Smooth muscle cell (in vitro differentiated cells): ENCODE measurements around the gene ZNF679. TPM values are rescaled to one million over a fixed set of nuclear protein-coding genes. Genes with fewer than 3 reads are reported as not detected.
"Not testable (repeated sequence)": the region's sequence is repeated elsewhere in the genome, so short reads cannot be mapped to it uniquely, and the experiment has no call there.

Experiments
- DNase-seq: peaks from one replicate; lab custom pipeline; 2025; ENCODE audit not compliant: unreplicated experiment; lab: John Stamatoyannopoulos, UW
- H2AFZ ChIP-seq: fragments of 200-600 bp; sonication (generic); 2 replicates; pipeline ENCODE4 v1.6.0; 2016; ENCODE audit warnings: antibody characterized with exemption, low read depth, mild to moderate bottlenecking
- H3F3A ChIP-seq: fragments of 200-600 bp; sonication (generic); 2 replicates; pipeline ENCODE4 v1.6.0; 2017; ENCODE audit warnings: antibody characterized with exemption, low read depth
- H3K27ac ChIP-seq: fragments of 200-600 bp; sonication (generic); 2 replicates; pipeline ENCODE4 v1.5.1; 2016; ENCODE audit warnings: low read depth, mild to moderate bottlenecking
- H3K27me3 ChIP-seq: fragments of 200-600 bp; sonication (generic); 2 replicates; pipeline ENCODE4 v1.6.1; 2016; ENCODE audit warnings: low read depth, mild to moderate bottlenecking
- H3K36me3 ChIP-seq: fragments of 200-600 bp; sonication (generic); 2 replicates; pipeline ENCODE4 v1.5.1; 2016; ENCODE audit warnings: low read depth
- H3K4me1 ChIP-seq: fragments of 200-600 bp; sonication (generic); 2 replicates; pipeline ENCODE4 v1.5.1; 2016; ENCODE audit warnings: low read depth
- H3K4me2 ChIP-seq: fragments of 200-600 bp; sonication (generic); 2 replicates; pipeline ENCODE4 v1.6.0; 2016; ENCODE audit warnings: mild to moderate bottlenecking
- H3K4me3 ChIP-seq: fragments of 200-600 bp; sonication (generic); 2 replicates; pipeline ENCODE4 v1.5.1; 2016; ENCODE audit warnings: mild to moderate bottlenecking
- H3K79me2 ChIP-seq: fragments of 200-600 bp; sonication (generic); 2 replicates; pipeline ENCODE4 v1.6.0; 2016; ENCODE audit warnings: low read depth, mild to moderate bottlenecking
- H3K9ac ChIP-seq: fragments of 200-600 bp; sonication (generic); 2 replicates; pipeline ENCODE4 v1.6.0; 2016; ENCODE audit warnings: low read depth
- H3K9me3 ChIP-seq: fragments of 200-600 bp; sonication (generic); replicated peaks from 2 replicates; pipeline ENCODE4 v1.5.1; 2016; ENCODE audit warnings: low read depth
- H4K20me1 ChIP-seq: fragments of 200-600 bp; sonication (generic); 2 replicates; pipeline ENCODE4 v1.6.0; 2016; ENCODE audit warnings: low read depth
- WGBS: methylation state at CpG from one replicate; pipeline ENCODE4 v1.1.7; 2016; ENCODE audit warnings: low lambda C conversion rate; 5-methylcytosine and 5-hydroxymethylcytosine counted together
- polyA plus RNA-seq: library from polyadenylated mRNA; unstranded; fragments of >200 nt; fragmentation: Nextera tagmentation; extraction: Ambion mirVana; gene quantifications from 2 replicates; pipeline ENCODE4 v1.2.1, GENCODE V29; 2016
- total RNA-seq: library from RNA; depleted of rRNA; stranded (reverse); fragments of >200 nt; gene quantifications from 2 replicates; pipeline ENCODE4 v1.2.3, GENCODE V29; 2014
- TF ChIP-seq, protein P1 (sequence below): fragments of 200-600 bp; sonication (generic); IDR thresholded peaks from 2 replicates; pipeline ENCODE4 v1.5.1; 2017; ENCODE audit warnings: borderline replicate concordance, mild to moderate bottlenecking, antibody characterized with exemption; ENCODE audit not compliant: insufficient read depth, poor library complexity, severe bottlenecking

ZNF679 gene
- total and polyA plus RNA-seq, 2 experiments from 2014 or later = not detected

GRCh38 chr7:64192148-64192704 is 36.0 kb upstream of the ZNF679 start:
- Histone ChIP-seq H3K79me2 (no peaks in the 10 kb centered on the region), H2AFZ (no peak overlapping the region), H3F3A (no peaks in the 10 kb centered on the region), H3K27ac (no peak overlapping the region), H3K4me2 (no peak overlapping the region), H3K4me3 (no peak overlapping the region), H3K9me3 (peaks cover 7% of the 10 kb centered on the region), H4K20me1 (no peaks in the 10 kb centered on the region), H3K27me3 (no peaks in the 10 kb centered on the region), H3K9ac (no peak overlapping the region), H3K36me3 (no peaks in the 10 kb centered on the region), H3K4me1 (no peaks in the 10 kb centered on the region)
- TF ChIP-seq, protein P1, sequence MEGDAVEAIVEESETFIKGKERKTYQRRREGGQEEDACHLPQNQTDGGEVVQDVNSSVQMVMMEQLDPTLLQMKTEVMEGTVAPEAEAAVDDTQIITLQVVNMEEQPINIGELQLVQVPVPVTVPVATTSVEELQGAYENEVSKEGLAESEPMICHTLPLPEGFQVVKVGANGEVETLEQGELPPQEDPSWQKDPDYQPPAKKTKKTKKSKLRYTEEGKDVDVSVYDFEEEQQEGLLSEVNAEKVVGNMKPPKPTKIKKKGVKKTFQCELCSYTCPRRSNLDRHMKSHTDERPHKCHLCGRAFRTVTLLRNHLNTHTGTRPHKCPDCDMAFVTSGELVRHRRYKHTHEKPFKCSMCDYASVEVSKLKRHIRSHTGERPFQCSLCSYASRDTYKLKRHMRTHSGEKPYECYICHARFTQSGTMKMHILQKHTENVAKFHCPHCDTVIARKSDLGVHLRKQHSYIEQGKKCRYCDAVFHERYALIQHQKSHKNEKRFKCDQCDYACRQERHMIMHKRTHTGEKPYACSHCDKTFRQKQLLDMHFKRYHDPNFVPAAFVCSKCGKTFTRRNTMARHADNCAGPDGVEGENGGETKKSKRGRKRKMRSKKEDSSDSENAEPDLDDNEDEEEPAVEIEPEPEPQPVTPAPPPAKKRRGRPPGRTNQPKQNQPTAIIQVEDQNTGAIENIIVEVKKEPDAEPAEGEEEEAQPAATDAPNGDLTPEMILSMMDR = no peak
- no peak for DNase-seq
- 93% methylated on average over 24 of the region's 24 CpGs for WGBS

DNA sequence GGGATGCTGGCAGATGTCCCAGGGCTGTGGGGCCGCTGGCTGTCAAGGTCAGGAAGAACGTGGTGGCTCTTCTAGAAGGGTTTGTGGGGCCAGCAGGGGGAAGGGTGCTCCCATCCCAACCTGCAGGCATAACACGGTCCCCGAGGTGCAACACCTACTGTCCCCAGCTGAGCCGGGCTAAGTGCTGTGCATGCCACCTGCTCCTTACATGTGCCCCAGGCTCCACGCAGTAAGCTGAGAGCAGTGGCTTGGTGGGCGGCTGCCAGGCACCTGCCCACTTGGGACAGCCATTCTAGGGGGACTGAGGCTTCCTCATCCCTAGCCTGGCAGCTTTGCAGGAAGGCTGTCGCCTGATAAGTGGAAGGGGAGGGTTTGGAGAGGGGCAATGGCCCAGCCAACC is 35.5 kb upstream of the ZNF679 start:
- Histone ChIP-seq H2AFZ (no peak overlapping the region), H4K20me1 (no peaks in the 10 kb centered on the region), H3K27ac (no peak overlapping the region), H3K27me3 (no peaks in the 10 kb centered on the region), H3K79me2 (no peaks in the 10 kb centered on the region), H3K4me2 (no peak overlapping the region), H3K4me3 (no peak overlapping the region), H3F3A (no peaks in the 10 kb centered on the region), H3K9me3 (peaks cover 7% of the 10 kb centered on the region), H3K4me1 (no peaks in the 10 kb centered on the region), H3K9ac (no peak overlapping the region), H3K36me3 (no peaks in the 10 kb centered on the region)
- 70% methylated on average over 8 of the region's 8 CpGs for whole genome bisulfite sequencing
- DNase-seq = no peak
- TF ChIP-seq, protein P1 = no peak

DNA sequence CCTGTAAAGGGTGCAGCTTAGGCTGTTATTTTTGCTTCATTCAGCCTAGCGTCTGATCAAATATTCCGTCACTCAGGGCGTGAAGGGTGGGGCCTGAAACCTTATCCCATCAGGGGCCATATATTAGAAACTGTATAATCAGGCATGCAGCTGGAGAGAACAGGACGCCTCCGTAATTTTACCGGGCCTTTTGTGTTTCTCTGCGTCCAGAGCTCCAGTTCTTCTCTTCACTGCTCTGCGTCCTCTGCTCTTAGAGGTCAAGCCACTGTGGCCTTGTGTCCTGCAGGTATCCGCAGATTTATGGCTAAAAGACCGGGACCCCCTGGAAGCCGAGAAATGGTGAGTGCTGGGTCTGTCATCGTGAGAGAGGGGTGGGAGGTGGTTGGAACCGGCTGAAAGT is 21.4 kb upstream of the ZNF679 start, which contains the start of gene ZNF735:
Gene ZNF735, plus strand, starts transcription at position 301 of the 400 bp plus-strand sequence. Its CDS starts 0 bp downstream, at position 301.
- Histone ChIP-seq H4K20me1 (no peaks in the 10 kb centered on the region), H3K4me3 (no peak within 1 kb of the TSS), H3K4me2 (no peak within 1 kb of the TSS), H3F3A (no peaks in the 10 kb centered on the region), H2AFZ (no peak within 1 kb of the TSS), H3K4me1 (no peaks in the 10 kb centered on the region), H3K36me3 (no peaks in the 10 kb centered on the region), H3K9me3 (peaks cover under 1% of the 10 kb centered on the region), H3K79me2 (no peaks in the 10 kb centered on the region), H3K27me3 (no peaks in the 10 kb centered on the region), H3K27ac (no peak within 1 kb of the TSS), H3K9ac (no peak within 1 kb of the TSS)
- TF ChIP-seq, protein P1 = no peak
- DNase-seq = no peak
- 82% methylated on average over 13 of the region's 13 CpGs for WGBS

- DNase-seq, H4K20me1 ChIP-seq, H3K4me1 ChIP-seq, H3K9ac ChIP-seq, H3K36me3 ChIP-seq, H2AFZ ChIP-seq, H3K79me2 ChIP-seq, H3K27me3 ChIP-seq, H3K9me3 ChIP-seq, H3K4me3 ChIP-seq, H3F3A ChIP-seq, H3K4me2 ChIP-seq, H3K27ac ChIP-seq: not testable (repeated sequence)
- WGBS = 68% methylated on average over 5 of the region's 5 CpGs
Observed at GRCh38 chr7:64219710-64220298, 8.5 kb upstream of the ZNF679 start.
